GM12878 (cell line): ENCODE results near the gene ZMAT3. TPM values are rescaled to one million over a fixed set of nuclear protein-coding genes. Genes with fewer than 3 reads are reported as not detected.
A peak's percentile ranks its signal among the peaks of the same experiment; 100 is the strongest.

ENCODE experiments used
- ATF7 ChIP-seq: fragments of 450-650 bp; IDR thresholded peaks from 2 replicates; pipeline ENCODE4 v1.6.1; 2016; ENCODE audit warnings: low read depth, mild to moderate bottlenecking
- CBX3 ChIP-seq: fragments of 200-600 bp; sonication (generic); IDR thresholded peaks from 2 replicates; pipeline ENCODE4 v1.6.1; 2016; ENCODE audit warnings: low read depth, borderline replicate concordance
- JUND ChIP-seq: IDR thresholded peaks from 2 replicates; pipeline ENCODE4 v1.6.1; 2012; ENCODE audit warnings: low read depth, mild to moderate bottlenecking, low read length, improper control_type of control experiment, moderate library complexity
- KAT2A ChIP-seq: conservative IDR thresholded peaks from 2 replicates; pipeline ENCODE4 v1.6.1; 2011; ENCODE audit warnings: low read depth, low read length; ENCODE audit not compliant: control insufficient read depth
- LARP7 ChIP-seq: fragments of 450-650 bp; IDR thresholded peaks from 2 replicates; pipeline ENCODE4 v1.6.1; 2017; ENCODE audit warnings: mild to moderate bottlenecking
- MEF2A ChIP-seq: IDR thresholded peaks from 2 replicates; pipeline ENCODE4 v1.6.1; 2011; ENCODE audit warnings: low read depth, mild to moderate bottlenecking, low read length, moderate library complexity; ENCODE audit not compliant: insufficient read depth
- MYB ChIP-seq: fragments of 150-350 bp; IDR thresholded peaks from 2 replicates; pipeline ENCODE4 v1.6.1; 2014; ENCODE audit warnings: mild to moderate bottlenecking, low read depth, low read length, borderline replicate concordance
- NFXL1 ChIP-seq: fragments of 450-650 bp; IDR thresholded peaks from 2 replicates; pipeline ENCODE4 v1.6.1; 2017; ENCODE audit warnings: antibody characterized with exemption, mild to moderate bottlenecking, borderline replicate concordance
- NR2C2 ChIP-seq: IDR thresholded peaks from 2 replicates; pipeline ENCODE4 v1.6.1; 2011; ENCODE audit warnings: borderline replicate concordance, low read depth; ENCODE audit not compliant: control insufficient read depth, insufficient read length
- NRF1 ChIP-seq: conservative IDR thresholded peaks from 2 replicates; pipeline ENCODE4 v1.6.1; 2011; ENCODE audit warnings: mild to moderate bottlenecking, low read depth, low read length, improper control_type of control experiment
- PAX5 ChIP-seq: IDR thresholded peaks from 2 replicates; pipeline ENCODE4 v1.6.1; 2011; ENCODE audit warnings: low read depth, low read length, borderline replicate concordance
- POLR2A ChIP-seq: IDR thresholded peaks from 2 replicates; pipeline ENCODE4 v1.6.1; 2011; ENCODE audit warnings: low read depth, mild to moderate bottlenecking, low read length
- RELA ChIP-seq: fragments of 450-650 bp; IDR thresholded peaks from 2 replicates; pipeline ENCODE4 v1.8.0; 2014; ENCODE audit warnings: borderline replicate concordance; ENCODE audit not compliant: partially characterized antibody
- SP1 ChIP-seq: IDR thresholded peaks from one replicate; pipeline ENCODE4 v1.6.1; 2011; ENCODE audit warnings: low read depth, low read length
- SRF ChIP-seq, 2 experiments: IDR thresholded peaks; 2 replicates each; pipeline ENCODE4 v1.6.1; 2011; ENCODE audit warnings: low read depth in 2 of 2, low read length in 2 of 2, mild to moderate bottlenecking in 1 of 2, moderate library complexity in 1 of 2
- STAT3 ChIP-seq: IDR thresholded peaks from 2 replicates; pipeline ENCODE4 v1.6.1; 2011; ENCODE audit warnings: low read depth, low read length, improper control_type of control experiment
- USF2 ChIP-seq: IDR thresholded peaks from 2 replicates; pipeline ENCODE4 v1.6.1; 2011; ENCODE audit warnings: low read depth, low read length, improper control_type of control experiment, borderline replicate concordance
- ZNF384 ChIP-seq: IDR thresholded peaks from 2 replicates; pipeline ENCODE4 v1.6.1; 2012; ENCODE audit warnings: low read depth, mild to moderate bottlenecking, low read length, improper control_type of control experiment, borderline replicate concordance
- polyA plus RNA-seq, 11 experiments: library from polyadenylated mRNA; depleted of rRNA in 4 of 11; unstranded in 6 of 11; stranded (reverse) in 5 of 11; fragments of >200 nt; fragmentation: Nextera tagmentation in 4 of 11; fragmentation: Illumina TruSeq in 1 of 11; extraction: Ambion mirVana in 4 of 11; extraction: Trizol in 1 of 11; gene quantifications; 1 replicate in 1 of 11; 2 replicates in 10 of 11; pipeline versions ENCODE4 v1.2.1 to v1.2.3, GENCODE V29; 2011 to 2016; ENCODE audit warnings: inconsistent platforms in 2 of 11, missing spikeins in 2 of 11, low read depth in 1 of 11
- total RNA-seq, 4 experiments: library from RNA; depleted of rRNA in 3 of 4; stranded (reverse); fragments of >200 nt in 3 of 4; fragmentation: Illumina TruSeq in 1 of 4; extraction: Trizol in 1 of 4; gene quantifications; 2 replicates each; pipeline versions ENCODE4 v1.2.1 to v1.2.3, GENCODE V29; 2013 to 2021
- TF ChIP-seq, protein P1 (sequence below): fragments of 150-350 bp; IDR thresholded peaks from 2 replicates; pipeline ENCODE4 v1.6.1; 2016; ENCODE audit warnings: low read depth, low read length
- TF ChIP-seq, protein P2 (sequence below): IDR thresholded peaks from 2 replicates; pipeline ENCODE4 v1.6.1; 2012; ENCODE audit warnings: improper control_type of control experiment, low read depth, low read length; ENCODE audit not compliant: insufficient replicate concordance

ZMAT3 gene
- total and polyA plus RNA-seq, 10 of the 15 experiments (the other 5 are each of a cell fraction or from before 2014, with no cell fraction given) = 6.2 to 55.9 (median 25.8) TPM

- TF ChIP-seq RELA (peak; percentile 88), SP1 (peak; percentile 25), ZNF384 (no peak), POLR2A (peak; percentile 93), PAX5 (peak; percentile 73; the same call in 1 of the 2 replicates), CBX3 (no peak), NFXL1 (no peak), KAT2A (no peak), ATF7 (no peak), USF2 (peak; percentile 31; the same call in 1 of the 2 replicates), MYB (no peak), SRF (IDR thresholded peaks at IDR 0.05; ENCODE audit: low read depth in 2 of 2, low read length in 2 of 2) (no peak), MEF2A (no peak), NR2C2 (no peak), NRF1 (peak; percentile 86), JUND (no peak), STAT3 (no peak), LARP7 (peak; percentile 92)
- TF ChIP-seq, protein P1, sequence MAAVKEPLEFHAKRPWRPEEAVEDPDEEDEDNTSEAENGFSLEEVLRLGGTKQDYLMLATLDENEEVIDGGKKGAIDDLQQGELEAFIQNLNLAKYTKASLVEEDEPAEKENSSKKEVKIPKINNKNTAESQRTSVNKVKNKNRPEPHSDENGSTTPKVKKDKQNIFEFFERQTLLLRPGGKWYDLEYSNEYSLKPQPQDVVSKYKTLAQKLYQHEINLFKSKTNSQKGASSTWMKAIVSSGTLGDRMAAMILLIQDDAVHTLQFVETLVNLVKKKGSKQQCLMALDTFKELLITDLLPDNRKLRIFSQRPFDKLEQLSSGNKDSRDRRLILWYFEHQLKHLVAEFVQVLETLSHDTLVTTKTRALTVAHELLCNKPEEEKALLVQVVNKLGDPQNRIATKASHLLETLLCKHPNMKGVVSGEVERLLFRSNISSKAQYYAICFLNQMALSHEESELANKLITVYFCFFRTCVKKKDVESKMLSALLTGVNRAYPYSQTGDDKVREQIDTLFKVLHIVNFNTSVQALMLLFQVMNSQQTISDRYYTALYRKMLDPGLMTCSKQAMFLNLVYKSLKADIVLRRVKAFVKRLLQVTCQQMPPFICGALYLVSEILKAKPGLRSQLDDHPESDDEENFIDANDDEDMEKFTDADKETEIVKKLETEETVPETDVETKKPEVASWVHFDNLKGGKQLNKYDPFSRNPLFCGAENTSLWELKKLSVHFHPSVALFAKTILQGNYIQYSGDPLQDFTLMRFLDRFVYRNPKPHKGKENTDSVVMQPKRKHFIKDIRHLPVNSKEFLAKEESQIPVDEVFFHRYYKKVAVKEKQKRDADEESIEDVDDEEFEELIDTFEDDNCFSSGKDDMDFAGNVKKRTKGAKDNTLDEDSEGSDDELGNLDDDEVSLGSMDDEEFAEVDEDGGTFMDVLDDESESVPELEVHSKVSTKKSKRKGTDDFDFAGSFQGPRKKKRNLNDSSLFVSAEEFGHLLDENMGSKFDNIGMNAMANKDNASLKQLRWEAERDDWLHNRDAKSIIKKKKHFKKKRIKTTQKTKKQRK = no peak
- TF ChIP-seq, protein P2, sequence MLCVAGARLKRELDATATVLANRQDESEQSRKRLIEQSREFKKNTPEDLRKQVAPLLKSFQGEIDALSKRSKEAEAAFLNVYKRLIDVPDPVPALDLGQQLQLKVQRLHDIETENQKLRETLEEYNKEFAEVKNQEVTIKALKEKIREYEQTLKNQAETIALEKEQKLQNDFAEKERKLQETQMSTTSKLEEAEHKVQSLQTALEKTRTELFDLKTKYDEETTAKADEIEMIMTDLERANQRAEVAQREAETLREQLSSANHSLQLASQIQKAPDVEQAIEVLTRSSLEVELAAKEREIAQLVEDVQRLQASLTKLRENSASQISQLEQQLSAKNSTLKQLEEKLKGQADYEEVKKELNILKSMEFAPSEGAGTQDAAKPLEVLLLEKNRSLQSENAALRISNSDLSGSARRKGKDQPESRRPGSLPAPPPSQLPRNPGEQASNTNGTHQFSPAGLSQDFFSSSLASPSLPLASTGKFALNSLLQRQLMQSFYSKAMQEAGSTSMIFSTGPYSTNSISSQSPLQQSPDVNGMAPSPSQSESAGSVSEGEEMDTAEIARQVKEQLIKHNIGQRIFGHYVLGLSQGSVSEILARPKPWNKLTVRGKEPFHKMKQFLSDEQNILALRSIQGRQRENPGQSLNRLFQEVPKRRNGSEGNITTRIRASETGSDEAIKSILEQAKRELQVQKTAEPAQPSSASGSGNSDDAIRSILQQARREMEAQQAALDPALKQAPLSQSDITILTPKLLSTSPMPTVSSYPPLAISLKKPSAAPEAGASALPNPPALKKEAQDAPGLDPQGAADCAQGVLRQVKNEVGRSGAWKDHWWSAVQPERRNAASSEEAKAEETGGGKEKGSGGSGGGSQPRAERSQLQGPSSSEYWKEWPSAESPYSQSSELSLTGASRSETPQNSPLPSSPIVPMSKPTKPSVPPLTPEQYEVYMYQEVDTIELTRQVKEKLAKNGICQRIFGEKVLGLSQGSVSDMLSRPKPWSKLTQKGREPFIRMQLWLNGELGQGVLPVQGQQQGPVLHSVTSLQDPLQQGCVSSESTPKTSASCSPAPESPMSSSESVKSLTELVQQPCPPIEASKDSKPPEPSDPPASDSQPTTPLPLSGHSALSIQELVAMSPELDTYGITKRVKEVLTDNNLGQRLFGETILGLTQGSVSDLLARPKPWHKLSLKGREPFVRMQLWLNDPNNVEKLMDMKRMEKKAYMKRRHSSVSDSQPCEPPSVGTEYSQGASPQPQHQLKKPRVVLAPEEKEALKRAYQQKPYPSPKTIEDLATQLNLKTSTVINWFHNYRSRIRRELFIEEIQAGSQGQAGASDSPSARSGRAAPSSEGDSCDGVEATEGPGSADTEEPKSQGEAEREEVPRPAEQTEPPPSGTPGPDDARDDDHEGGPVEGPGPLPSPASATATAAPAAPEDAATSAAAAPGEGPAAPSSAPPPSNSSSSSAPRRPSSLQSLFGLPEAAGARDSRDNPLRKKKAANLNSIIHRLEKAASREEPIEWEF = peak; percentile 13
Observed at GRCh38 chr3:179071323-179072099, at the start of gene ZMAT3 (continued).
